Measurements from ENCODE around the gene RAD23A. TPM values are rescaled to one million over a fixed set of nuclear protein-coding genes. Genes with fewer than 3 reads are reported as not detected.
A peak's percentile ranks its signal among the peaks of the same experiment; 100 is the strongest.

RAD23A gene
- total RNA-seq, 1 donor from 2014 or later, result 40.6 TPM

DNA sequence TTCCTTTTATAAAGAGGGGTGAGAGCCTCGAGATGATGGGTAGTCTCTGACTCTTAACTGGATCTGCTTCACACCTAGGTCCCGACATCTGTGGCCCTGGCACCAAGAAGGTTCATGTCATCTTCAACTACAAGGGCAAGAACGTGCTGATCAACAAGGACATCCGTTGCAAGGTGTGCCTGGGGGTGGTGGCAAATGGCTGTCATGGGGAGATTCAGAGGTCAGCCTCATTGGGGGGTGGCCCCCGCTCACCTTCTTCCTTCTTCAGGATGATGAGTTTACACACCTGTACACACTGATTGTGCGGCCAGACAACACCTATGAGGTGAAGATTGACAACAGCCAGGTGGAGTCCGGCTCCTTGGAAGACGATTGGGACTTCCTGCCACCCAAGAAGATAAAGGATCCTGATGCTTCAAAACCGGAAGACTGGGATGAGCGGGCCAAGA, 5.7 kb upstream of the RAD23A start:
- H3K9me3 ChIP-seq (ENCODE audit: insufficient read depth, low read depth, low read length), result no peaks in the 10 kb centered on the region
- H3K9ac ChIP-seq (ENCODE audit: low read length), result peak overlapping the region; percentile 97
- no peak for DNase-seq (ENCODE audit: low read depth)
- H3K4me1 Mint-ChIP-seq (ENCODE audit: low read depth, unreplicated experiment), result peaks cover 35% of the 10 kb centered on the region
- H3K27ac ChIP-seq (ENCODE audit: low read depth, low read length), result no peak overlapping the region
- no peak for TF ChIP-seq EZH2 (IDR thresholded peaks at IDR 0.05; ENCODE audit: insufficient read depth, low read length)
- TF ChIP-seq, protein P1, sequence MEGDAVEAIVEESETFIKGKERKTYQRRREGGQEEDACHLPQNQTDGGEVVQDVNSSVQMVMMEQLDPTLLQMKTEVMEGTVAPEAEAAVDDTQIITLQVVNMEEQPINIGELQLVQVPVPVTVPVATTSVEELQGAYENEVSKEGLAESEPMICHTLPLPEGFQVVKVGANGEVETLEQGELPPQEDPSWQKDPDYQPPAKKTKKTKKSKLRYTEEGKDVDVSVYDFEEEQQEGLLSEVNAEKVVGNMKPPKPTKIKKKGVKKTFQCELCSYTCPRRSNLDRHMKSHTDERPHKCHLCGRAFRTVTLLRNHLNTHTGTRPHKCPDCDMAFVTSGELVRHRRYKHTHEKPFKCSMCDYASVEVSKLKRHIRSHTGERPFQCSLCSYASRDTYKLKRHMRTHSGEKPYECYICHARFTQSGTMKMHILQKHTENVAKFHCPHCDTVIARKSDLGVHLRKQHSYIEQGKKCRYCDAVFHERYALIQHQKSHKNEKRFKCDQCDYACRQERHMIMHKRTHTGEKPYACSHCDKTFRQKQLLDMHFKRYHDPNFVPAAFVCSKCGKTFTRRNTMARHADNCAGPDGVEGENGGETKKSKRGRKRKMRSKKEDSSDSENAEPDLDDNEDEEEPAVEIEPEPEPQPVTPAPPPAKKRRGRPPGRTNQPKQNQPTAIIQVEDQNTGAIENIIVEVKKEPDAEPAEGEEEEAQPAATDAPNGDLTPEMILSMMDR (IDR thresholded peaks at IDR 0.05; ENCODE audit: insufficient read depth, low read depth, low read length), result no peak
- peaks cover 57% of the 10 kb centered on the region for H3K79me2 ChIP-seq (ENCODE audit: insufficient read depth, low read length)
- H2AFZ ChIP-seq (ENCODE audit: low read depth, low read length), result no peak overlapping the region
- peak overlapping the region; percentile 96 for H3K27ac Mint-ChIP-seq (ENCODE audit: unreplicated experiment)
- H3K36me3 Mint-ChIP-seq (ENCODE audit: low read depth, unreplicated experiment), result peaks cover 27% of the 10 kb centered on the region
- H3K27me3 ChIP-seq (ENCODE audit: insufficient read depth, low read length), result no peaks in the 10 kb centered on the region
- H4K20me1 ChIP-seq (ENCODE audit: insufficient read depth, low read length), result peaks cover 64% of the 10 kb centered on the region
- H3K4me3 ChIP-seq (ENCODE audit: insufficient read depth, low read depth, low read length), result peak overlapping the region; percentile 91
- H3K36me3 ChIP-seq (ENCODE audit: insufficient read depth, low read length), result peaks cover 40% of the 10 kb centered on the region
- H3K27me3 Mint-ChIP-seq (ENCODE audit: low read depth, unreplicated experiment), result no peaks in the 10 kb centered on the region
- FAIRE-seq, result no peak
- H3K9me3 Mint-ChIP-seq (ENCODE audit: unreplicated experiment), result no peaks in the 10 kb centered on the region
- H3K4me2 ChIP-seq (ENCODE audit: low read length), result peak overlapping the region; percentile 97
- peaks cover 31% of the 10 kb centered on the region for H3K4me1 ChIP-seq (ENCODE audit: insufficient read depth, low read length)
- H3K4me3 Mint-ChIP-seq (ENCODE audit: unreplicated experiment), result peak overlapping the region; percentile 100

GRCh38 chr19:12940897-12941296, 4.8 kb upstream of the RAD23A start:
- FAIRE-seq (no peak), DNase-seq (ENCODE audit: low read depth) (no peak)
- Histone ChIP-seq H3K4me1 (ENCODE audit: insufficient read depth, low read length) (peaks cover 31% of the 10 kb centered on the region), H3K4me3 (ENCODE audit: insufficient read depth, low read depth, low read length) (peak overlapping the region; percentile 91), H3K79me2 (ENCODE audit: insufficient read depth, low read length) (peaks cover 57% of the 10 kb centered on the region), H3K9ac (ENCODE audit: low read length) (peak overlapping the region; percentile 97), H3K27me3 (ENCODE audit: insufficient read depth, low read length) (no peaks in the 10 kb centered on the region), H3K4me2 (ENCODE audit: low read length) (peak overlapping the region; percentile 97), H4K20me1 (ENCODE audit: insufficient read depth, low read length) (peaks cover 68% of the 10 kb centered on the region), H3K36me3 (ENCODE audit: insufficient read depth, low read length) (peaks cover 40% of the 10 kb centered on the region), H2AFZ (ENCODE audit: low read depth, low read length) (no peak overlapping the region), H3K9me3 (ENCODE audit: insufficient read depth, low read depth, low read length) (no peaks in the 10 kb centered on the region), H3K27ac (ENCODE audit: low read depth, low read length) (no peak overlapping the region)
- H3K9me3 Mint-ChIP-seq (ENCODE audit: unreplicated experiment), result no peaks in the 10 kb centered on the region
- H3K27me3 Mint-ChIP-seq (ENCODE audit: low read depth, unreplicated experiment), result no peaks in the 10 kb centered on the region
- peaks cover 35% of the 10 kb centered on the region for H3K4me1 Mint-ChIP-seq (ENCODE audit: low read depth, unreplicated experiment)
- peaks cover 27% of the 10 kb centered on the region for H3K36me3 Mint-ChIP-seq (ENCODE audit: low read depth, unreplicated experiment)
- H3K4me3 Mint-ChIP-seq (ENCODE audit: unreplicated experiment), result peak overlapping the region; percentile 100
- H3K27ac Mint-ChIP-seq (ENCODE audit: unreplicated experiment), result peak overlapping the region; percentile 96
- TF ChIP-seq, protein P1 (IDR thresholded peaks at IDR 0.05; ENCODE audit: insufficient read depth, low read depth, low read length), result no peak
- no peak for TF ChIP-seq EZH2 (IDR thresholded peaks at IDR 0.05; ENCODE audit: insufficient read depth, low read length)

DNA sequence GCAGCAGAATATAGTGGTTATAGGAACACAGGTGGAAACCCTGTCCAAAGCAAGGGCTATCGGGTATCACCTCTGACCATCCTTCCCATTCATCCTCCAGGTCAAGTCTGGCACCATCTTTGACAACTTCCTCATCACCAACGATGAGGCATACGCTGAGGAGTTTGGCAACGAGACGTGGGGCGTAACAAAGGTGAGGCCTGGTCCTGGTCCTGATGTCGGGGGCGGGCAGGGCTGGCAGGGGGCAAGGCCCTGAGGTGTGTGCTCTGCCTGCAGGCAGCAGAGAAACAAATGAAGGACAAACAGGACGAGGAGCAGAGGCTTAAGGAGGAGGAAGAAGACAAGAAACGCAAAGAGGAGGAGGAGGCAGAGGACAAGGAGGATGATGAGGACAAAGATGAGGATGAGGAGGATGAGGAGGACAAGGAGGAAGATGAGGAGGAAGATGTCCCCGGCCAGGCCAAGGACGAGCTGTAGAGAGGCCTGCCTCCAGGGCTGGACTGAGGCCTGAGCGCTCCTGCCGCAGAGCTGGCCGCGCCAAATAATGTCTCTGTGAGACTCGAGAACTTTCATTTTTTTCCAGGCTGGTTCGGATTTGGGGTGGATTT, 2.1 kb upstream of the RAD23A start:
- Histone ChIP-seq H3K9me3 (ENCODE audit: insufficient read depth, low read depth, low read length) (no peaks in the 10 kb centered on the region), H3K27ac (ENCODE audit: low read depth, low read length) (peak overlapping the region; percentile 25), H2AFZ (ENCODE audit: low read depth, low read length) (no peak overlapping the region), H3K79me2 (ENCODE audit: insufficient read depth, low read length) (peaks cover 81% of the 10 kb centered on the region), H3K4me2 (ENCODE audit: low read length) (peak overlapping the region; percentile 67), H3K36me3 (ENCODE audit: insufficient read depth, low read length) (peaks cover 42% of the 10 kb centered on the region), H4K20me1 (ENCODE audit: insufficient read depth, low read length) (peaks cover 78% of the 10 kb centered on the region), H3K27me3 (ENCODE audit: insufficient read depth, low read length) (no peaks in the 10 kb centered on the region), H3K4me1 (ENCODE audit: insufficient read depth, low read length) (peaks cover 37% of the 10 kb centered on the region), H3K4me3 (ENCODE audit: insufficient read depth, low read depth, low read length) (no peak overlapping the region), H3K9ac (ENCODE audit: low read length) (peak overlapping the region; percentile 18)
- no peak for FAIRE-seq
- Mint-ChIP-seq H3K27me3 (ENCODE audit: low read depth, unreplicated experiment) (no peaks in the 10 kb centered on the region), H3K9me3 (ENCODE audit: unreplicated experiment) (no peaks in the 10 kb centered on the region), H3K4me3 (ENCODE audit: unreplicated experiment) (peak overlapping the region; percentile 74), H3K36me3 (ENCODE audit: low read depth, unreplicated experiment) (peaks cover 29% of the 10 kb centered on the region), H3K4me1 (ENCODE audit: low read depth, unreplicated experiment) (peaks cover 31% of the 10 kb centered on the region), H3K27ac (ENCODE audit: unreplicated experiment) (peak overlapping the region; percentile 96)
- DNase-seq (ENCODE audit: low read depth), result no peak
- TF ChIP-seq EZH2 (IDR thresholded peaks at IDR 0.05; ENCODE audit: insufficient read depth, low read length), result no peak
- TF ChIP-seq, protein P1 (IDR thresholded peaks at IDR 0.05; ENCODE audit: insufficient read depth, low read depth, low read length), result no peak

Measured in astrocyte (in vitro differentiated cells and primary cell).